K562 (cell line): ENCODE data around the gene ZBTB8A. TPM values are rescaled to one million over a fixed set of nuclear protein-coding genes. Genes with fewer than 3 reads are reported as not detected.

Experiments used
- AFF4 ChIP-seq: sonication (generic); formaldehyde crosslinking; IDR thresholded peaks from 2 replicates; pipeline ENCODE4 v1.8.0; 2023; ENCODE audit warnings: mild to moderate bottlenecking, missing genetic modification reagents
- BHLHE40 ChIP-seq: IDR thresholded peaks from 2 replicates; pipeline ENCODE4 v1.6.1; 2011; ENCODE audit warnings: low read length, improper control_type of control experiment
- CBFA2T2 ChIP-seq: fragments of 450-650 bp; conservative IDR thresholded peaks from 2 replicates; pipeline ENCODE4 v1.6.1; 2017; ENCODE audit warnings: mild to moderate bottlenecking
- DIDO1 ChIP-seq: fragments of 450-650 bp; IDR thresholded peaks from 2 replicates; pipeline ENCODE4 v1.6.1; 2016; ENCODE audit warnings: low read depth, missing biosample characterization, missing genetic modification characterization
- HDAC2 ChIP-seq: fragments of 450-650 bp; IDR thresholded peaks from 2 replicates; pipeline ENCODE4 v1.6.1; 2016; ENCODE audit warnings: mild to moderate bottlenecking
- HLTF ChIP-seq: fragments of 450-650 bp; IDR thresholded peaks from 2 replicates; pipeline ENCODE4 v1.6.1; 2016
- MBD2 ChIP-seq: sonication (generic); IDR thresholded peaks from 2 replicates; pipeline ENCODE4 v1.6.1; 2016; ENCODE audit warnings: low read depth, borderline replicate concordance
- NCOA2 ChIP-seq, 2 experiments: fragments of 450-650 bp; IDR thresholded peaks; 2 replicates each; pipeline ENCODE4 v1.6.1; 2018; ENCODE audit warnings: mild to moderate bottlenecking in 2 of 2, moderate library complexity in 1 of 2; ENCODE audit not compliant: partially characterized antibody in 2 of 2
- NR3C1 ChIP-seq: sonication (generic); formaldehyde crosslinking; IDR thresholded peaks from 2 replicates; pipeline ENCODE4 v1.8.1; 2022; ENCODE audit warnings: missing genetic modification reagents
- PCBP1 ChIP-seq: fragments of 200-400 bp; formaldehyde crosslinking; IDR thresholded peaks from 2 replicates; pipeline ENCODE4 v1.6.1; 2018; ENCODE audit warnings: mild to moderate bottlenecking, low read depth, low read length; ENCODE audit not compliant: poor library complexity, severe bottlenecking
- RBFOX2 ChIP-seq: fragments of 200-400 bp; formaldehyde crosslinking; IDR thresholded peaks from 2 replicates; pipeline ENCODE4 v1.6.1; 2017; ENCODE audit warnings: low read depth, mild to moderate bottlenecking, low read length, moderate library complexity
- RNF219 ChIP-seq: fragments of 250-450 bp; sonication (Bioruptor Pico); IDR thresholded peaks from 2 replicates; pipeline ENCODE4 v1.5.0; 2022; ENCODE audit warnings: mild to moderate bottlenecking
- SRSF1 ChIP-seq: fragments of 200-400 bp; formaldehyde crosslinking; IDR thresholded peaks from 2 replicates; pipeline ENCODE4 v1.6.1; 2017; ENCODE audit warnings: mild to moderate bottlenecking, low read depth, low read length, moderate library complexity
- USF2 ChIP-seq: sonication (generic); formaldehyde crosslinking; IDR thresholded peaks from 2 replicates; pipeline ENCODE4 v1.5.0; 2020; ENCODE audit warnings: missing genetic modification reagents
- ZMIZ1 ChIP-seq, 2 experiments: fragments of 150-350 bp in 1 of 2; IDR thresholded peaks; 2 replicates each; pipeline ENCODE4 v1.6.1; 2012 to 2016; ENCODE audit warnings: low read depth in 2 of 2, low read length in 2 of 2, mild to moderate bottlenecking in 1 of 2, moderate library complexity in 1 of 2
- ZNF561 ChIP-seq: fragments of 450-650 bp; formaldehyde crosslinking; conservative IDR thresholded peaks from 2 replicates; pipeline ENCODE4 v1.4.0; 2020; ENCODE audit warnings: mild to moderate bottlenecking, moderate library complexity
- polyA plus RNA-seq, 8 experiments: library from polyadenylated mRNA; depleted of rRNA in 4 of 8; stranded (reverse) in 5 of 8; unstranded in 3 of 8; fragments of >200 nt; fragmentation: Nextera tagmentation in 2 of 8; fragmentation: Illumina TruSeq in 1 of 8; extraction: Ambion mirVana in 2 of 8; extraction: Trizol in 1 of 8; gene quantifications; 2 replicates each; pipeline versions ENCODE4 v1.2.1 to v1.2.3, GENCODE V29; 2011 to 2014; ENCODE audit warnings: inconsistent platforms in 1 of 8, missing spikeins in 1 of 8
- total RNA-seq, 7 experiments: library from RNA; depleted of rRNA in 6 of 7; stranded (reverse); fragments of >200 nt in 6 of 7; fragmentation: Illumina TruSeq in 2 of 7; extraction: Trizol in 2 of 7; gene quantifications; 2 replicates each; pipeline versions ENCODE4 v1.2.1 to v1.2.3, GENCODE V29; 2011 to 2021; ENCODE audit warnings: low replicate concordance in 1 of 7

ZBTB8A gene
- total and polyA plus RNA-seq, 9 of the 15 experiments (the other 6 are each of a cell fraction or from before 2014, with no cell fraction given): 0.01 to 0.64 (median 0.09) TPM

- TF ChIP-seq SRSF1 (no peak), NR3C1 (CRISPR knock-in tag) (no peak), CBFA2T2 (no peak), BHLHE40 (no peak), RBFOX2 (peak; percentile 79), ZNF561 (CRISPR knock-in tag) (no peak), MBD2 (no peak), AFF4 (CRISPR knock-in tag) (no peak), ZMIZ1 (IDR thresholded peaks at IDR 0.05; ENCODE audit: low read depth in 2 of 2, low read length in 2 of 2) (no peak), USF2 (CRISPR knock-in tag) (no peak), HDAC2 (no peak), PCBP1 (peak; percentile 45), HLTF (no peak), NCOA2 (IDR thresholded peaks at IDR 0.05; ENCODE audit: partially characterized antibody in 2 of 2) (no peak), DIDO1 (no peak), RNF219 (CRISPR knock-in tag) (no peak)
These were observed 38.6 kb upstream of the ZBTB8A start (continued) for GRCh38 chr1:32500387-32501209.
